ENCODE results near the gene SORBS1. TPM values are rescaled to one million over a fixed set of nuclear protein-coding genes. Genes with fewer than 3 reads are reported as not detected.
A peak's percentile ranks its signal among the peaks of the same experiment; 100 is the strongest.

SORBS1 gene
- total and polyA plus RNA-seq, 5 experiments from 2014 or later, result 0.25 to 1.7 (median 0.49) TPM

DNA sequence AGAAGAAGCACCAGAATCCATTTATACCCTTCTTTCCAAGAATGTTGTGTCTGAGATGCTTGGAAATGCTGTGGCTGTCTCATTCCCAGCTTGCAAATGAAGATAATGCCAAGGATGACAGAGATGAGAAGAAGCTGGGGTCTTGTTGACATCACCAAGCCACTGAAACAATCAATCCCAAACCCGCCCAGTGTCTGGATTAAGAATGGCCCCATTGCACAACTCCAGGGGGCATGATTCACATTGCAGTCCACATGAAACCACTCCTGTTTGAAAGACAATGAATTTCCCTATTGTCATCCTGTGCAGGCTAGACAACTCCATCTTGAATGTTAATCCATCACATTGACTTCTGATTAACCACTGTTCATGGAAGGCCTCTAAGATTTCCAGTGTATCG, 28.6 kb downstream of the SORBS1 start:
- POLR2A ChIA-PET, result no interaction called here
- no peaks in the 10 kb centered on the region for H3K36me3 Mint-ChIP-seq
- no peak for ATAC-seq

DNA sequence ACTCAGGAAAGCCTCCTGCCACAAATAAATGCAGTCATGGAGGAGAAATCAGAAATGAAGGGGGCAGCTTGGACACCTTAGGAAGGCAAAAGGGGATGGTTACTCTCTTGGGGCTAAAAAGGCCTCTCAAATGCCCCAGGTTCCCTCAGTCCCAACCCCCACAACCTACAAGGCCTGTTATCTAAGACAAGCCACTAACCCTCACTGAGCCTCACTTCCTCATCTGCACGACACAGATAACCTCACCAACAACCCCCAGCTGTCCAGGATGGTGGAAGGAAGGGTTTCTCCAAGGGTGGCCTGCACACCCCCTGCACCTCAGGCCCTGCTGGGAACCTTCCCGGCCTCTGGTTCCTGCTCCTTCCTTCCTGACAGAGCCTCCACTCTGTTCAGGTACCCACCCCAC, 29.2 kb downstream of the SORBS1 start:
- POLR2A ChIA-PET, result no interaction called here
- no peak for DNase-seq
- Mint-ChIP-seq H3K27ac (no peak overlapping the region), H3K4me1 (no peaks in the 10 kb centered on the region), H3K36me3 (no peaks in the 10 kb centered on the region), H3K4me3 (no peak overlapping the region), H3K27me3 (peaks cover 0 to 16% (median 9%) of the 10 kb centered on the region in 5 donors), H3K9me3 (no peaks in the 10 kb centered on the region)
- no peak for ATAC-seq

More for the DNA sequence above, 28.6 kb downstream of the SORBS1 start:
- Mint-ChIP-seq H3K27me3 (peaks cover 0 to 15% (median 7%) of the 10 kb centered on the region in 5 donors), H3K4me1 (no peaks in the 10 kb centered on the region), H3K27ac (peak overlapping the region in 1 of 10 donors; percentile 22), H3K4me3 (no peak overlapping the region), H3K9me3 (no peaks in the 10 kb centered on the region)
- no peak for DNase-seq

DNA sequence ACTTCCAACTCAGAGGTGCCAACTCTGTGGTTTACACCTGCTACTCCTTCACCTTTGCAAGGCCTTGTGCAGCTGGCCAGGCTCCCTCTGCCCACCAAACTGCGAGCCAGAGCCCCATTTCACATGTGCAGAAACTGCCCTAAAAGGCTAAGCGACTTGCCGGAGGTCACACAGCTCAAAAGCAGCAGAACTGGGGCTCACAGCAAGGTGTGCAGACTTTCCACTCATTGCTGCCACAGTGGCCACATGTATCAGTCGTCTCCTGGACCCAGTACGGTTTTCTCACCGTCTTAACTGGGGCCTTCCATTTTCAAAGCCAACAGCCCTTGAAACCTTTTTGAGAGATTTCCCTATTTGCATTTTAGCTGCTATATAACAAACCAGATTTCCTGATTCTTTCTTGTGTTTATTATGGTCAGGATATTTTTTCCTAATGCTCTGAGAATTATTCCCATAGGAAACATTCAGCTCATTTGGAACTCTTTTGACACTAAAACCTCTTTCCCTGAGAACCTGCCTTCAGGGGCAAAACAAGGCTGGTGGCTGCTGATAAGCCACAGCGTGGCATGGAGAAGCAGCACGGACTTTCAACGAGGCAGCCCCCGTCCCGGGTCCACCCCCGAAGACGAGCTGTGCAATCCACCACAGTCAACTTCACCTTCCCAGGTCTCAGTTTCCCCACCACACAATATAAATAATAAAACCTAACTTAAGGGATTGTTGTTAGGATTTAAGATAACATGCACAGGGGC, 29.9 kb downstream of the SORBS1 start:
- no peaks in the 10 kb centered on the region for H3K4me1 Mint-ChIP-seq
- H3K9me3 Mint-ChIP-seq, result no peaks in the 10 kb centered on the region
- H3K27ac Mint-ChIP-seq, result no peak overlapping the region
- no peaks in the 10 kb centered on the region for H3K36me3 Mint-ChIP-seq
- POLR2A ChIA-PET, result no interaction called here
- H3K27me3 Mint-ChIP-seq, result peaks cover 0 to 16% (median 9%) of the 10 kb centered on the region in 5 donors
- ATAC-seq, result no peak
- DNase-seq, result no peak
- H3K4me3 Mint-ChIP-seq, result no peak overlapping the region

DNA sequence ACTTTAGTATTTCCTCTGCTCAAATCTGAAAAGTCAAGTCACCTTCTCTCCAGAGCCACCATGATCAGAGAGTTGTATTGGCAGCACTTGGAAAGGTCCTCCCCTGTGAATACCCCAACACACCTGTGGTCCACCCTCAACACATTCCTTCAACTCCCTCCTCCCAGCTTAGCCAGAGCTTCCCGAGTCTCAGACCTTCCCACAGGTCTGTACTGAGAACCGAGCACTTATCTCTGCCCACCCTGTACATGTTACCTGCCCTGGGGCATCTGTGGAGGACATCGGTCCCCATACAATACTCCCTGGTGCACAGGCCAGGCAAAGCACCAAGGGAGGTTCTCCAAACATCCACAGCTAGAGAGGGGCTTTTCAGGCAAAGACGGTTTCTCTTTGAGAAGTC, 30.6 kb downstream of the SORBS1 start:
- no peak overlapping the region for H3K4me3 Mint-ChIP-seq
- H3K9me3 Mint-ChIP-seq, result no peaks in the 10 kb centered on the region
- H3K27me3 Mint-ChIP-seq, result peaks cover 0 to 16% (median 9%) of the 10 kb centered on the region in 5 donors
- DNase-seq, result no peak
- H3K27ac Mint-ChIP-seq, result no peak overlapping the region
- POLR2A ChIA-PET, result no interaction called here
- H3K4me1 Mint-ChIP-seq, result no peaks in the 10 kb centered on the region
- H3K36me3 Mint-ChIP-seq, result no peaks in the 10 kb centered on the region
- no peak for ATAC-seq

DNA sequence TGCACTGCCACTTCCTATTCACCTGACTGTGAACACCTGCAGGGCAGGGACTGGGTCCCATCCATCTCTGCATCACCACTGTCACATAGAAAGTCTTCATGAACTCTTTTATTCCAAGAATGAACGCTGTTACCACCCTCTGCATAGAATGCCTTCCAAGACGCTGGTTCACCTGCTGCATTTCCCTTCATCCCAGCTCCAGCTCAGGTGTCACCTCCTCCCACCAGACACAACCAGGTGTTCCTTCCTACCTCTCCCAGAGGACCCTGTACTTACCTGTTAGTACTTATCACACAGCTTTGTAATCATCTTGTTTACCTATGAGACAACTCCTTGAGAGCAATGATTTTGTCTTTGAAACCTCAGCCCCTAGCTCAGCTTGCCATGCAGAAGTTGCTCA, 31.1 kb downstream of the SORBS1 start:
- no peaks in the 10 kb centered on the region for H3K9me3 Mint-ChIP-seq
- no peaks in the 10 kb centered on the region for H3K36me3 Mint-ChIP-seq
- no peaks in the 10 kb centered on the region for H3K4me1 Mint-ChIP-seq
- H3K27ac Mint-ChIP-seq, result no peak overlapping the region
- no peak overlapping the region for H3K4me3 Mint-ChIP-seq
- H3K27me3 Mint-ChIP-seq, result peaks cover 0 to 16% (median 9%) of the 10 kb centered on the region in 5 donors
- POLR2A ChIA-PET, result no interaction called here
- ATAC-seq, result no peak
- DNase-seq, result no peak

DNA sequence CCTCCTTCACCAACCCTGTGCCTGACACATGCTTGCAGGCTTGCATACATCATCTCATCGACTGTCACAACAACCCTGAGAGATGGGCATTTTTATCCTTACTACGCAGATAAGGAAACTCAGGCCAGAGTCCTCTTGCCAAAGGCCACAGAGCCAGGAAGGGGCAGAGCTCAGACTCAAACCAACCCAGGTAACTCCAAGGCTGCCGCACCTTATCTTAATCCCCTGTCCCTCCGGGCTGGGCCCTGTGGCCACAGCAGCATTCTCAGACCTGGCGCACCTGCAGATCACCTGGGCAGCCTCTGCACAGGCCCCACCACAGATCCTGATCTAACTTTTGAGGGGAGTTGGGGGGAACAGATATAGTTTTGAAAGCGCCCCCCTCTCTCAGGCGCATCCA, 35.1 kb downstream of the SORBS1 start:
- ATAC-seq, result no peak
- Mint-ChIP-seq H3K4me1 (no peaks in the 10 kb centered on the region), H3K36me3 (no peaks in the 10 kb centered on the region), H3K4me3 (no peak overlapping the region), H3K9me3 (no peaks in the 10 kb centered on the region), H3K27me3 (peaks cover 0 to 10% (median 7%) of the 10 kb centered on the region in 5 donors), H3K27ac (no peak overlapping the region)
- POLR2A ChIA-PET, result no interaction called here
- DNase-seq, result no peak

DNA sequence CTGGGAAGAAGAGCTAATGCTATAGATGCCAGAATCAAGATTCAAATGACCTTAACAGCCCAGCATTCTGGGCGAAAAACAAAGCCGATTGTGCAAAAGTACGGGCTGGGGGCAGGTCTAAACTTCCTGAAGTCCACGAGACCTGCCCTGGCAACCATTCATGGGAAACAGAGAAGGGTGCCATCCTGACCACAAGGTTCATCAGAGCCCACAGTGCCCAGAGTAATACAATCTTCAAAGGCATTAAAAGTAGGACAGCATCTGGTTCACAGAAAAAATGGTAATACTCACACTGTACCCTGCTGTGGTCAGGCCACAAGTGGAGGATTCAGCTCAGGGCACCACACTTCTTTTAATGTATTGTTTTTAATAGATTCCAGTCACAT, 36.1 kb downstream of the SORBS1 start:
- DNase-seq (no peak), ATAC-seq (no peak)
- peak overlapping the region in 1 of 10 donors; percentile 9 for H3K27ac Mint-ChIP-seq
- POLR2A ChIA-PET, result no interaction called here
- peaks cover 0 to 9% (median 5%) of the 10 kb centered on the region in 5 donors for H3K27me3 Mint-ChIP-seq
- H3K36me3 Mint-ChIP-seq, result no peaks in the 10 kb centered on the region
- H3K9me3 Mint-ChIP-seq, result no peaks in the 10 kb centered on the region
- H3K4me3 Mint-ChIP-seq, result no peak overlapping the region
- H3K4me1 Mint-ChIP-seq, result no peaks in the 10 kb centered on the region

DNA sequence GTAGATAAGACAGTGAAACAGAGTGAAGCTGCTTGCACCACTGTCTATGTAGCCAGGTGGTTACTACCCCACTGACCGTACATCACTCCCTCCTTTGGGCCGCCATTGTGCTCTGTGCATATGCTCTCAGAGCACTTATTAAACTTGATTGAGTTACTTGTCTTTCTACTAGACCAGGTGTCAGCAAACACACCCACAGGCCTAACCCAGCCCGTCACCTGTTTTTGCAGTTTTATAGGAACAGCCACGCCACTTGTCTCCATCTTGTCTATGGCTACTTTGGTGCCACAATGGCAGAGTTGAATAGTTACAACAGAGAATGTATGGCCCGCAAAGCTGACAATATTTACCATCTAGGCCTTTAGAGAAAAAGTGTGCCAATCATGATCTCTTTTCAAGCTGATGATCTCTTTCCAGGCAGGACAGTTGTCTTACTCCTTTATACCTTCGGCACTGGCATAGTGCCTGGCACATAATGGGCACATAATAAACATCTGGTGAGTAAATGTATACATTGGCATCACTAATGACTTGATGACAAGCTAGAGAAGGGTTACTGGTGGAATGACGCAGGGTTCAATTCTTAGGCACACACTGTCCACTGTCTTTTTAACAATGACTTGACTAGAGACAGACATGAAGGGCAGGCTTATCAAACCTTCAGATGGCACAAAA, 36.7 kb downstream of the SORBS1 start:
- H3K27me3 Mint-ChIP-seq, result peaks cover 0 to 9% (median 5%) of the 10 kb centered on the region in 5 donors
- no peaks in the 10 kb centered on the region for H3K4me1 Mint-ChIP-seq
- H3K4me3 Mint-ChIP-seq, result no peak overlapping the region
- no peak for ATAC-seq
- H3K27ac Mint-ChIP-seq, result peak overlapping the region in 1 of 10 donors; percentile 9
- H3K36me3 Mint-ChIP-seq, result no peaks in the 10 kb centered on the region
- POLR2A ChIA-PET, result no interaction called here
- H3K9me3 Mint-ChIP-seq, result no peaks in the 10 kb centered on the region
- no peak for DNase-seq

DNA sequence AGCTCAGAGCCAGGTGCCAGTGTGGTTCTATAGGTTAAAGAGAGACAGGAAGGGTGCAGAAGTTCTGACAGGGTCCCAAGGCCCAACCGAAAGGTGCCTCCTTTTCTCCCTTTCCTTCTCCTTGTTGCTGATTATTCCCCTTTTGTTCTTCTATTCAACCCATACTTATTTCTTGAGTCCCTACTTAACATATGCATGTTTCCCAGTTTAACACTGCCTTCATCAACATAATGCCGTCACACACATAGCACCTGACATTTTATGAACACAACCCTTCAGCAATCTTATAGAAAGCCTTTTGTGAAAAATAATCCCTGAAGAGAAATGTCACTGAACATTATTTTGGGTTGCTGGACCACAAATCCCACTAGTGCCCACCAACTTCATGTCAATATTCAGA, 39.1 kb downstream of the SORBS1 start:
- no peak overlapping the region for H3K27ac Mint-ChIP-seq
- no peaks in the 10 kb centered on the region for H3K4me1 Mint-ChIP-seq
- no peaks in the 10 kb centered on the region for H3K27me3 Mint-ChIP-seq
- H3K9me3 Mint-ChIP-seq, result no peaks in the 10 kb centered on the region
- POLR2A ChIA-PET, result no interaction called here
- H3K4me3 Mint-ChIP-seq, result no peak overlapping the region
- no peak for DNase-seq
- H3K36me3 Mint-ChIP-seq, result no peaks in the 10 kb centered on the region
- ATAC-seq, result no peak

DNA sequence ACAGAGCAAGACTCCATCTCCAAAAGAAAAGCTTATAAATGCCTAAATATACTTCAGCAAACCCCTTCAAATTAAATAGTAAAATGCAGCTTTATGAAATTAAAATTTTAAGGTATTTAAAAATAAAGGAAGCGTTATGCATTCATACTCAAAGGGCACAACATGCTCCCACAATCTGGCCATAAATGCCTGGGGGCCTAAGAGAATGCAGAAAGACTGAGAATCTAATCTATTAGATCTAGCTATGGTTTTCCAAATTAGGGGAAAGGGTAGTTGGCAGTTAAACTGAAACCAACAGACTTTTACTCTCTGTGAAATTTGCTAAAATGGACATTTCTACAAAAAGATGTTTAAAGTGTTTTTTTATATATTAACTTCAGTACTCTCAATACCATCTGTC, 40.6 kb downstream of the SORBS1 start:
- DNase-seq, result no peak
- Mint-ChIP-seq H3K27me3 (no peaks in the 10 kb centered on the region), H3K4me1 (no peaks in the 10 kb centered on the region), H3K36me3 (no peaks in the 10 kb centered on the region), H3K9me3 (no peaks in the 10 kb centered on the region), H3K27ac (no peak overlapping the region), H3K4me3 (no peak overlapping the region)
- ATAC-seq, result no peak
- POLR2A ChIA-PET, result no interaction called here

DNA sequence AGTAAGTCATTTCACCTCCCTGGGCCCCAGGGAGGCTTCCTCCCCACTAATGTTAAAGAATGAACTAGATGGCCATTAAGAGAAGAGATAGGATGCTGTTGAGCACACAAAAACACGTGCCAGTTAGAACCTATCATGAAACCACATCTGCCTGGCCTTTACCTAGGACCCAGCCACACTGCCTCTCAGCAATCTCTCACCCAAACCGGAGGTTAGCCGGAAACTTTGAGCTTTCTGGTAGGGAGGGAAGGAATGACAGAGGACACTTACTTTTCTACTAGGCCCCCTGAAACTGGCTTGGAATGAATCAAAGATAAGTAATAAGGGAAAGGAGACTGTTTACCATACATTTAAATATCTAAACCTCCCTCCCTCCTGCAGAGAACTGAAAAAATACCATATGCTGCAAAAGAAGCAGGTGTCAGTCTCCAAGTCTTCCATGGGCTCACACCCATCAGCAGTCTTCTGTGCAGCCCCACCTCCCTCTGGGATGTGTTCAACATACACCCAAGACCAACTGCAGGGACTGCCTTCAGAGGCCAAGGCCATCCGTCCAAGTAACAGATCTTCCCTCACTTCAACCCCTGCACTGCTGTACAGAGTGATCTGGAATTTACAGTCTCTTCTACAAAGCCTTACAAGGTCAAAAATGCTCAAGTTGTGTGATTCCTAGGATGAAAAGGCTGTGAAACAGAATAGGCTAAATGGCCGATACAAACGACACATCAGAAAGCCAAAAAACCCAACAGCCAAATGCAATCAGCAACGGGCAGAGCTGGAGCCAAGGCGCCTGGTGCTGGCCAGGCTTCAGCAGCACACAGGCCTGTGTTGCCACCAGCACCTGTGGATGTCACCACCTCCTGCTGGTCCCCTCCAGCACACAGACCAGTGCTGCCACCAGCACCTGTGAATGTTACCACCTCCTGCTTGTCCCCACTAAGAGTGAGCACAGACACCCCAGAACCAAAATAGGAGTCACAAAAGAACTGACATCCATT, 42.4 kb downstream of the SORBS1 start:
- Mint-ChIP-seq H3K4me1 (no peaks in the 10 kb centered on the region), H3K27ac (no peak overlapping the region), H3K27me3 (peaks cover 0 to 2% (median 0%) of the 10 kb centered on the region in 5 donors), H3K36me3 (no peaks in the 10 kb centered on the region), H3K9me3 (no peaks in the 10 kb centered on the region), H3K4me3 (no peak overlapping the region)
- DNase-seq (no peak), ATAC-seq (no peak)
- POLR2A ChIA-PET, result no interaction called here

DNA sequence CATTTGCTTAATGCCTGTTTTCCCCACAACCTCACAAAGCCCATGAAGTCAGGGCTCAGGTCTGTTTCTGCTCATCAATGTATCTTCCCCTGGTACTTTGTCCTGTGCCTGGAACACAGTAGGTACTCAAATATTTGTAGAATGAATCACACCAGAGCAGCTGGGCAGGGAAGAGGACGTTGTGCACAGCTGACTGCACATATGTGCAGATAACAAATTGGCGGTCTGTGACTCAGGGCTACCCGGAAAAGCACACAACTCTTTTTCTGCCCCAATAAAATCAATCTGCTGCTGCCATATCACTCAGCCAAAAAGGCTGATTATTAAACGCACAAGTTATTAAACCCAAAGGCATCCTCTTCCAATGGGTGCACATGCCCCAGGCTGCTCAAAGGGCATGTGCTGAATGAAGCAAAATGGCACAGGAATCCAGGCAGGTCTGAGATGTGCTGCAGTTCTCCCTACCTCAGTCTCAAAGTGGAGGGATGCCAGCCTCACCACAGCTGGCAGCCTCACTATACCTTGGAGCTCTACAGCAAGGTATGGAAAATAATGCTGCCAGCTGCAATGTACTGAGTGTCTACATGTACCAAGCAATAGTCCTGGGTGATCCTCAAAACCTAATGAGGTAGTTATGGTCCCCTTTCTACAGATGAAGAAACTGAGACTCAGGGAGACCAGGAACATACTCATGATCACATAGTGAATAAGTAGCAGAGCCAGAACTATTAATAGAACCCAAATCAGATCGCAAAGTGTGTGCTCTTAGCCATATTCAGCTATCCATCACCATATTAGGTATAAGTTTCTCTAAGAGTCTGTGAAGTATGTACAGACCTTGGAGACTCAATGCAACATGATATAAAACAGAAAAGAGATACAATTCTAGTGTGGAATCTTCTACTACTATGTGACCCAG, 43.4 kb downstream of the SORBS1 start:
- H3K9me3 Mint-ChIP-seq, result no peaks in the 10 kb centered on the region
- no peak overlapping the region for H3K4me3 Mint-ChIP-seq
- POLR2A ChIA-PET, result no interaction called here
- DNase-seq (no peak), ATAC-seq (no peak)
- H3K27me3 Mint-ChIP-seq, result peaks cover 0 to 2% (median 0%) of the 10 kb centered on the region in 5 donors
- H3K36me3 Mint-ChIP-seq, result no peaks in the 10 kb centered on the region
- no peaks in the 10 kb centered on the region for H3K4me1 Mint-ChIP-seq
- no peak overlapping the region for H3K27ac Mint-ChIP-seq
